Trophoblast cell (in vitro differentiated cells and primary cell): ENCODE results near the gene IL6R.

Experiments used
- DNase-seq, 2 donors: peaks; one replicate each; pipeline ENCODE4 v3.0.0-alpha.2; 2016
- H2AFZ ChIP-seq: 2 replicates; pipeline ENCODE4 v1.6.1; 2013; ENCODE audit warnings: low read length, moderate library complexity, mild to moderate bottlenecking; ENCODE audit not compliant: insufficient read depth, poor library complexity
- H2AK5ac ChIP-seq: 2 replicates; pipeline ENCODE4 v1.6.1; 2013; ENCODE audit warnings: mild to moderate bottlenecking, low read length
- H2BK120ac ChIP-seq: 2 replicates; pipeline ENCODE4 v1.6.1; 2013; ENCODE audit warnings: low read length, mild to moderate bottlenecking, moderate library complexity; ENCODE audit not compliant: insufficient read depth, poor library complexity
- H2BK12ac ChIP-seq: 2 replicates; pipeline ENCODE4 v1.6.1; 2013; ENCODE audit warnings: mild to moderate bottlenecking, low read length, moderate library complexity
- H2BK5ac ChIP-seq: 2 replicates; pipeline ENCODE4 v1.6.1; 2013; ENCODE audit warnings: low read length, low read depth, moderate library complexity, mild to moderate bottlenecking; ENCODE audit not compliant: poor library complexity
- H3K14ac ChIP-seq: 2 replicates; pipeline ENCODE4 v1.6.1; 2013; ENCODE audit warnings: mild to moderate bottlenecking, low read length
- H3K18ac ChIP-seq: 2 replicates; pipeline ENCODE4 v1.6.1; 2013; ENCODE audit warnings: mild to moderate bottlenecking, low read length
- H3K23ac ChIP-seq: 2 replicates; pipeline ENCODE4 v1.6.1; 2013; ENCODE audit warnings: low read length
- H3K27ac ChIP-seq: 2 replicates; pipeline ENCODE4 v1.5.1; 2013; ENCODE audit warnings: low read depth, mild to moderate bottlenecking, inconsistent platforms, low read length, moderate library complexity
- H3K27me3 ChIP-seq: 2 replicates; pipeline ENCODE4 v1.6.1; 2013; ENCODE audit warnings: inconsistent platforms, mild to moderate bottlenecking, low read length, moderate library complexity; ENCODE audit not compliant: insufficient read depth
- H3K36me3 ChIP-seq, 2 experiments: 1 replicate in 1 of 2; 2 replicates in 1 of 2; pipeline ENCODE4 v1.6.1; 2013; ENCODE audit warnings: low read length in 2 of 2, mild to moderate bottlenecking in 2 of 2, moderate library complexity in 1 of 2; ENCODE audit not compliant: insufficient read depth in 2 of 2, control insufficient read depth in 1 of 2
- H3K4ac ChIP-seq: 2 replicates; pipeline ENCODE4 v1.6.1; 2013; ENCODE audit warnings: low read depth, mild to moderate bottlenecking, low read length, moderate library complexity
- H3K4me1 ChIP-seq, 2 experiments: 1 replicate in 1 of 2; 2 replicates in 1 of 2; pipeline ENCODE4 v1.6.1; 2013; ENCODE audit warnings: low read length in 2 of 2, mild to moderate bottlenecking in 2 of 2, moderate library complexity in 1 of 2; ENCODE audit not compliant: insufficient read depth in 2 of 2, control insufficient read depth in 1 of 2
- H3K4me2 ChIP-seq: 2 replicates; pipeline ENCODE4 v1.6.1; 2013; ENCODE audit warnings: inconsistent platforms, mild to moderate bottlenecking, low read length, moderate library complexity
- H3K4me3 ChIP-seq: 2 replicates; pipeline ENCODE4 v1.5.1; 2013; ENCODE audit warnings: mild to moderate bottlenecking, low read depth, low read length, inconsistent platforms
- H3K79me1 ChIP-seq: one replicate; pipeline ENCODE4 v1.6.1; 2013; ENCODE audit warnings: low read length
- H3K79me2 ChIP-seq: 2 replicates; pipeline ENCODE4 v1.6.1; 2013; ENCODE audit warnings: low read length, mild to moderate bottlenecking; ENCODE audit not compliant: control insufficient read depth, insufficient read depth, poor library complexity
- H3K9ac ChIP-seq: 2 replicates; pipeline ENCODE4 v1.6.1; 2013; ENCODE audit warnings: mild to moderate bottlenecking, low read length
- H3K9me3 ChIP-seq: 2 replicates; pipeline ENCODE4 v1.6.1; 2013; ENCODE audit warnings: low read depth, mild to moderate bottlenecking, control low read depth, inconsistent platforms, low read length; ENCODE audit not compliant: insufficient read depth
- H4K12ac ChIP-seq: 2 replicates; pipeline ENCODE4 v1.6.1; 2013; ENCODE audit warnings: low read depth, mild to moderate bottlenecking, low read length, moderate library complexity
- H4K8ac ChIP-seq: 2 replicates; pipeline ENCODE4 v1.6.1; 2013; ENCODE audit warnings: low read depth, mild to moderate bottlenecking, low read length, moderate library complexity
- H4K91ac ChIP-seq: one replicate; pipeline ENCODE4 v1.6.1; 2013; ENCODE audit warnings: low read depth, mild to moderate bottlenecking, low read length, moderate library complexity
- WGBS: extraction: QIAGEN DNeasy Blood & Tissue Kit; methylation state at CpG from one replicate; pipeline ENCODE4 v1.1.7; 2013; ENCODE audit warnings: missing lambda C conversion rate; ENCODE audit not compliant: insufficient read length, insufficient coverage; ENCODE audit errors: extremely low coverage; 5-methylcytosine and 5-hydroxymethylcytosine counted together

IL6R gene

GRCh38 chr1:154434346-154435085 is 29.4 kb downstream of the IL6R start:
- Histone ChIP-seq H4K91ac (no peak overlapping the region), H4K12ac (no peak overlapping the region), H3K23ac (no peak overlapping the region), H3K9ac (no peak overlapping the region), H4K8ac (no peak overlapping the region), H3K4me3 (no peak overlapping the region), H3K36me3 (no peaks in the 10 kb centered on the region), H3K27ac (no peak overlapping the region), H2AK5ac (no peak overlapping the region), H3K4ac (no peak overlapping the region), H3K79me1 (peaks cover 3% of the 10 kb centered on the region), H3K9me3 (no peaks in the 10 kb centered on the region), H3K18ac (no peak overlapping the region), H3K4me1 (peaks cover 8 to 14% of the 10 kb centered on the region in 2 experiments), H3K14ac (no peak overlapping the region), H3K4me2 (no peak overlapping the region), H2BK120ac (no peak overlapping the region), H2BK5ac (no peak overlapping the region), H2AFZ (no peak overlapping the region), H3K27me3 (no peaks in the 10 kb centered on the region), H2BK12ac (no peak overlapping the region), H3K79me2 (no peaks in the 10 kb centered on the region)
- no CpG with 5 or more reads among the region's 18 CpGs for WGBS
- peak in 1 of 2 donors; percentile 3 for DNase-seq

GRCh38 chr1:154435599-154436200 is 30.6 kb downstream of the IL6R start:
- Histone ChIP-seq H3K18ac (no peak overlapping the region), H3K27me3 (no peaks in the 10 kb centered on the region), H3K27ac (no peak overlapping the region), H3K9me3 (no peaks in the 10 kb centered on the region), H3K36me3 (no peaks in the 10 kb centered on the region), H3K4ac (no peak overlapping the region), H2BK120ac (no peak overlapping the region), H2BK12ac (no peak overlapping the region), H2AFZ (no peak overlapping the region), H2AK5ac (no peak overlapping the region), H3K79me2 (no peaks in the 10 kb centered on the region), H3K23ac (no peak overlapping the region), H3K14ac (no peak overlapping the region), H3K4me2 (no peak overlapping the region), H4K8ac (no peak overlapping the region), H3K4me3 (no peak overlapping the region), H2BK5ac (no peak overlapping the region), H4K12ac (no peak overlapping the region), H3K79me1 (peaks cover 3% of the 10 kb centered on the region), H3K9ac (no peak overlapping the region), H3K4me1 (peaks cover 8 to 14% of the 10 kb centered on the region in 2 experiments), H4K91ac (no peak overlapping the region)
- WGBS = no CpG with 5 or more reads among the region's 15 CpGs
- DNase-seq = no peak

DNA sequence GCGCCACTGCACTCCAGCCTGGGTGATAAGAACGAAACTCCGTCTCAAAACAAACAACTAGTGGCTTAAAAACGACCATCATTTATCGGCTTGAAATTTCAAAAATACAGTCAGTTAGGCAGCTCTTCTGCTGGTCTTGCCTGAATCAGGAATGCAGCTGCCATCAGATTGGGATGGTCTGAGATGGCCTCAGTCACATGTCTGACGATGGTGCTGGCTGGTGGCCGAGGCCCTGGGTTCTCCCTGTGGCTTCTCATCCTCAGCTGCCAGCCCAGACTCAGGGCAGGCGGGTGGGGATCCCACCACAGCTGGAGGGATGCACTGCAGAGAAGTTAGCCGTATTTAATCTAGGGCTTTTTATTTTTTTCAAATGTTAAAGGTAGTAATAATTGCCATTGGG is 31.3 kb downstream of the IL6R start:
- Histone ChIP-seq H3K4me3 (no peak overlapping the region), H3K4me2 (no peak overlapping the region), H3K79me1 (peaks cover 3% of the 10 kb centered on the region), H3K14ac (no peak overlapping the region), H3K23ac (no peak overlapping the region), H3K27me3 (no peaks in the 10 kb centered on the region), H3K9me3 (no peaks in the 10 kb centered on the region), H2BK5ac (no peak overlapping the region), H2AFZ (no peak overlapping the region), H3K27ac (no peak overlapping the region), H4K8ac (no peak overlapping the region), H3K9ac (no peak overlapping the region), H4K91ac (no peak overlapping the region), H4K12ac (no peak overlapping the region), H3K18ac (no peak overlapping the region), H2BK120ac (no peak overlapping the region), H3K4me1 (peaks cover 8 to 12% of the 10 kb centered on the region in 2 experiments), H3K36me3 (no peaks in the 10 kb centered on the region), H3K4ac (no peak overlapping the region), H2AK5ac (no peak overlapping the region), H2BK12ac (no peak overlapping the region), H3K79me2 (no peaks in the 10 kb centered on the region)
- DNase-seq = peak in 1 of 2 donors; percentile 26
- WGBS = no CpG with 5 or more reads among the region's 9 CpGs

DNA sequence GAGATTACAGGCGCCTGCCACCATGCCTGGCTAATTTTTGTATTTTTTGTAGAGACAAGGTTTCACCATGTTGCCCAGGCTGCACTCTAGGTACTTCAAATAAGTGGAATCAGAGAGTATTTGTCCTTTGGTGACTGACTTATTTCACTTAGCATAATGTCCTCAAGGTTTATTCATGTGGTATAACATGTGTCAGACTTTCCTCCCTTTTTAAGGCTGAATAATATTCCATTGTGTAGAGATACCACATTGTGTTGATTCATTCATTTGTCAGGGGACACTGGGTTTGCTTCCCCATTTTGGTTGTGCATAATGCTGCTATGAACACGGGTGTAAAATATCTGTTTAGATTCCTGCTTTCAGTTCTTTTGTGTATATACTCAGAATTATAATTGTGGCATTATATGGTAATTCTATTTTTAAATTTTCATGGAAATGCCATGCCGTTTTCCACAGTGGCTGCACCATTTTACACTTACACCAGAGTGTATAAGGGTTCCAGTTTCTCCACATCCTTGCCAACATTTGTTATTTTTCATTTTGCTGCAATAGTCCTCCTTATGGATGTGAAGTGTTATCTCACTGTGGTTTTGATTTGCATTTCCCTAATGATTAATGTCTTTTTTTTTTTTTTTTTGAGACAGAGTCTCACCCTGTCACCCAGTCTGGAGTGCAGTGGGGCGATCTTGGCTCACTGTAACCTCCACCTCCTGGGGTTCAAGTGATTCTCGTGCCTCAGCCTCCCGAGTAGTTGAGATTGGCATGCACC is 35.1 kb downstream of the IL6R start:
- no peaks in the 10 kb centered on the region for H3K9me3 ChIP-seq
- no peaks in the 10 kb centered on the region for H3K27me3 ChIP-seq
- no peak overlapping the region for H4K91ac ChIP-seq
- H2BK12ac ChIP-seq = no peak overlapping the region
- DNase-seq = no peak
- no peak overlapping the region for H3K4me2 ChIP-seq
- no peak overlapping the region for H3K4ac ChIP-seq
- no CpG with 5 or more reads among the region's 6 CpGs for WGBS
- H3K27ac ChIP-seq = no peak overlapping the region
- no peak overlapping the region for H3K18ac ChIP-seq
- H3K9ac ChIP-seq = no peak overlapping the region
- no peaks in the 10 kb centered on the region for H3K79me2 ChIP-seq
- H4K8ac ChIP-seq = no peak overlapping the region
- H4K12ac ChIP-seq = no peak overlapping the region
- no peak overlapping the region for H2AK5ac ChIP-seq
- H3K4me3 ChIP-seq = no peak overlapping the region
- no peaks in the 10 kb centered on the region for H3K79me1 ChIP-seq
- peaks cover 3 to 4% of the 10 kb centered on the region in 2 experiments for H3K4me1 ChIP-seq
- no peaks in the 10 kb centered on the region for H3K36me3 ChIP-seq
- no peak overlapping the region for H3K14ac ChIP-seq
- H2AFZ ChIP-seq = no peak overlapping the region
- no peak overlapping the region for H2BK120ac ChIP-seq
- no peak overlapping the region for H2BK5ac ChIP-seq
- H3K23ac ChIP-seq = no peak overlapping the region
